ENCODE results near the gene GALNS.

The GALNS gene

GRCh38 chr16:88888057-88888456 is 31.3 kb upstream of the GALNS start:
- no peak for TF ChIP-seq ZFP3 (CRISPR knock-in tag; IDR thresholded peaks at IDR 0.05)
- TF ChIP-seq ISL1 (CRISPR knock-in tag; IDR thresholded peaks at IDR 0.05): no peak
- TF ChIP-seq, protein P1, sequence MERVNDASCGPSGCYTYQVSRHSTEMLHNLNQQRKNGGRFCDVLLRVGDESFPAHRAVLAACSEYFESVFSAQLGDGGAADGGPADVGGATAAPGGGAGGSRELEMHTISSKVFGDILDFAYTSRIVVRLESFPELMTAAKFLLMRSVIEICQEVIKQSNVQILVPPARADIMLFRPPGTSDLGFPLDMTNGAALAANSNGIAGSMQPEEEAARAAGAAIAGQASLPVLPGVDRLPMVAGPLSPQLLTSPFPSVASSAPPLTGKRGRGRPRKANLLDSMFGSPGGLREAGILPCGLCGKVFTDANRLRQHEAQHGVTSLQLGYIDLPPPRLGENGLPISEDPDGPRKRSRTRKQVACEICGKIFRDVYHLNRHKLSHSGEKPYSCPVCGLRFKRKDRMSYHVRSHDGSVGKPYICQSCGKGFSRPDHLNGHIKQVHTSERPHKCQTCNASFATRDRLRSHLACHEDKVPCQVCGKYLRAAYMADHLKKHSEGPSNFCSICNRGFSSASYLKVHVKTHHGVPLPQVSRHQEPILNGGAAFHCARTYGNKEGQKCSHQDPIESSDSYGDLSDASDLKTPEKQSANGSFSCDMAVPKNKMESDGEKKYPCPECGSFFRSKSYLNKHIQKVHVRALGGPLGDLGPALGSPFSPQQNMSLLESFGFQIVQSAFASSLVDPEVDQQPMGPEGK (CRISPR knock-in tag; IDR thresholded peaks at IDR 0.05; ENCODE audit: borderline replicate concordance): no peak
- no peak for TF ChIP-seq CSDC2 (CRISPR knock-in tag; IDR thresholded peaks at IDR 0.05)
- TF ChIP-seq BACH2 (CRISPR knock-in tag; IDR thresholded peaks at IDR 0.05; ENCODE audit: borderline replicate concordance): no peak
- TF ChIP-seq RARB (CRISPR knock-in tag; IDR thresholded peaks at IDR 0.05): no peak
- no peak for TF ChIP-seq TOX (CRISPR knock-in tag; IDR thresholded peaks at IDR 0.05; ENCODE audit: borderline replicate concordance)
- TF ChIP-seq GLIS3 (CRISPR knock-in tag; IDR thresholded peaks at IDR 0.05): no peak
- no peak for TF ChIP-seq POU6F1 (CRISPR knock-in tag; IDR thresholded peaks at IDR 0.05; ENCODE audit: borderline replicate concordance, low read depth)
- TF ChIP-seq, protein P2, sequence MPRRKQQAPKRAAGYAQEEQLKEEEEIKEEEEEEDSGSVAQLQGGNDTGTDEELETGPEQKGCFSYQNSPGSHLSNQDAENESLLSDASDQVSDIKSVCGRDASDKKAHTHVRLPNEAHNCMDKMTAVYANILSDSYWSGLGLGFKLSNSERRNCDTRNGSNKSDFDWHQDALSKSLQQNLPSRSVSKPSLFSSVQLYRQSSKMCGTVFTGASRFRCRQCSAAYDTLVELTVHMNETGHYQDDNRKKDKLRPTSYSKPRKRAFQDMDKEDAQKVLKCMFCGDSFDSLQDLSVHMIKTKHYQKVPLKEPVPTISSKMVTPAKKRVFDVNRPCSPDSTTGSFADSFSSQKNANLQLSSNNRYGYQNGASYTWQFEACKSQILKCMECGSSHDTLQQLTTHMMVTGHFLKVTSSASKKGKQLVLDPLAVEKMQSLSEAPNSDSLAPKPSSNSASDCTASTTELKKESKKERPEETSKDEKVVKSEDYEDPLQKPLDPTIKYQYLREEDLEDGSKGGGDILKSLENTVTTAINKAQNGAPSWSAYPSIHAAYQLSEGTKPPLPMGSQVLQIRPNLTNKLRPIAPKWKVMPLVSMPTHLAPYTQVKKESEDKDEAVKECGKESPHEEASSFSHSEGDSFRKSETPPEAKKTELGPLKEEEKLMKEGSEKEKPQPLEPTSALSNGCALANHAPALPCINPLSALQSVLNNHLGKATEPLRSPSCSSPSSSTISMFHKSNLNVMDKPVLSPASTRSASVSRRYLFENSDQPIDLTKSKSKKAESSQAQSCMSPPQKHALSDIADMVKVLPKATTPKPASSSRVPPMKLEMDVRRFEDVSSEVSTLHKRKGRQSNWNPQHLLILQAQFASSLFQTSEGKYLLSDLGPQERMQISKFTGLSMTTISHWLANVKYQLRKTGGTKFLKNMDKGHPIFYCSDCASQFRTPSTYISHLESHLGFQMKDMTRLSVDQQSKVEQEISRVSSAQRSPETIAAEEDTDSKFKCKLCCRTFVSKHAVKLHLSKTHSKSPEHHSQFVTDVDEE (CRISPR knock-in tag; IDR thresholded peaks at IDR 0.05): no peak
- no peak for TF ChIP-seq ZNF70 (CRISPR knock-in tag; IDR thresholded peaks at IDR 0.05)
- ATAC-seq: no peak; the same call in 2 of the 3 replicates

DNA sequence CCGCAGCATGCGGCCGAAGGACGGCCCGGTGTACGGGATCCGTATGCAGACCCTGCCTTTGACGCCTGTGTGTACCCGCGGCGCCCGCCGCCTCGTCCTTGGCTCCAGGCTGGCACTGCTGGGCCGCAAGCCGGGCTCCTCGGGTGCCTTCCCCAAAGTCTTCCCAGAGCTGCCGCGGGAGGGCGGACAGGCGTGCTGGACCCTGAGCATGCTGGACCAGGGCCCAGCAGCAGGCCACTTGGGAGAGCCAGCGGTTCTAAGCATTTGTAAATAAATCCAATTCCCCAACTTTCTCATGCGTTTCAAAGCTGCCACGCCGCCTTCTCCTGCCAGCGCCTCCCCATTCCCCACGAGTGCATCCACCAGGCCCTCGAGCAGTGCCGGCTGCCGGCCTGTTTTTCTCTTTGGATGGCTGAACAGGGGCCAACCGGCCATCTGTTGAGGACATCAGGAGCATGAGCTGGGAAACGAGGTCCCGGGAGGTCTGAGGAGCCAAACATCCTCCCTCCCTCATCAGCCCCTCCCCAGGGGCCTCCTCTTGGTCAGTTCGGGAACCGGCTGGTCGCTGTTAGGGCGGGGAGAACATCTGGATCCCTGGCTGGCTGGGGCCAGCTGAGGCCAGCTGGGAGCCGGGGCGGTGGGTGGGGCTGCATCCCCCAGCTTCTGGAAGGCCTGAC is 30.2 kb upstream of the GALNS start:
- TF ChIP-seq PPARA (CRISPR knock-in tag; IDR thresholded peaks at IDR 0.05; ENCODE audit: borderline replicate concordance): no peak
- no peak for TF ChIP-seq TOX (CRISPR knock-in tag; IDR thresholded peaks at IDR 0.05; ENCODE audit: borderline replicate concordance)
- TF ChIP-seq CSDC2 (CRISPR knock-in tag; IDR thresholded peaks at IDR 0.05): no peak
- TF ChIP-seq ZNF565 (CRISPR knock-in tag; conservative IDR thresholded peaks at IDR 0.05; ENCODE audit: low read depth): no peak
- no peak for TF ChIP-seq ZNF8 (CRISPR knock-in tag; IDR thresholded peaks at IDR 0.05)
- no peak for TF ChIP-seq ZNF70 (CRISPR knock-in tag; IDR thresholded peaks at IDR 0.05)
- TF ChIP-seq ZFP30 (CRISPR knock-in tag; IDR thresholded peaks at IDR 0.05): no peak
- TF ChIP-seq TCF4 (CRISPR knock-in tag; IDR thresholded peaks at IDR 0.05; ENCODE audit: borderline replicate concordance): no peak
- TF ChIP-seq, protein P1 (CRISPR knock-in tag; IDR thresholded peaks at IDR 0.05; ENCODE audit: borderline replicate concordance): no peak
- no peak for TF ChIP-seq CSRNP3 (CRISPR knock-in tag; IDR thresholded peaks at IDR 0.05)
- no peak for TF ChIP-seq RARB (CRISPR knock-in tag; IDR thresholded peaks at IDR 0.05)
- no peak for TF ChIP-seq GLIS3 (CRISPR knock-in tag; IDR thresholded peaks at IDR 0.05)
- no peak for TF ChIP-seq OSR1 (CRISPR knock-in tag; IDR thresholded peaks at IDR 0.05)
- no peak for TF ChIP-seq SNAI2 (CRISPR knock-in tag; IDR thresholded peaks at IDR 0.05)
- TF ChIP-seq ISL1 (CRISPR knock-in tag; IDR thresholded peaks at IDR 0.05): no peak
- TF ChIP-seq ZC3H10 (CRISPR knock-in tag; IDR thresholded peaks at IDR 0.05): no peak
- no peak for TF ChIP-seq ESRRG (CRISPR knock-in tag; IDR thresholded peaks at IDR 0.05)
- no peak for ATAC-seq

Data from SK-N-SH treated with all-trans-retinoic acid at 6 μM for 48 hours (cell line).